GM10847 (cell line): Measurements from ENCODE around the gene PPM1E.

Experiments used
- POLR2A ChIP-seq: IDR thresholded peaks from 2 replicates; pipeline ENCODE4 v1.6.1; 2011; ENCODE audit not compliant: insufficient read length; ENCODE audit errors: extremely low read depth

Gene PPM1E

GRCh38 chr17:58811290-58811689, 55.6 kb downstream of the PPM1E start:
- no peak for TF ChIP-seq POLR2A

GRCh38 chr17:58813712-58814111, 58.1 kb downstream of the PPM1E start:
- TF ChIP-seq POLR2A = no peak

- TF ChIP-seq POLR2A = no peak
These were observed 63.0 kb downstream of the PPM1E start for GRCh38 chr17:58818654-58819053.

GRCh38 chr17:58822148-58823050, 66.7 kb downstream of the PPM1E start:
- TF ChIP-seq POLR2A = no peak

GRCh38 chr17:58823051-58823525, 67.4 kb downstream of the PPM1E start:
- TF ChIP-seq POLR2A = no peak

- no peak for TF ChIP-seq POLR2A
These were observed 73.6 kb downstream of the PPM1E start for GRCh38 chr17:58829172-58829637.

GRCh38 chr17:58831780-58832179, 76.1 kb downstream of the PPM1E start:
- TF ChIP-seq POLR2A = no peak

- TF ChIP-seq POLR2A = no peak
These were observed 76.9 kb downstream of the PPM1E start for GRCh38 chr17:58832514-58832913.

- TF ChIP-seq POLR2A = no peak
These were observed 82.0 kb downstream of the PPM1E start for GRCh38 chr17:58837699-58838098.

GRCh38 chr17:58840820-58841612, 85.4 kb downstream of the PPM1E start:
- TF ChIP-seq POLR2A = no peak

GRCh38 chr17:58865301-58865700, 109.6 kb downstream of the PPM1E start:
- TF ChIP-seq POLR2A = no peak

- no peak for TF ChIP-seq POLR2A
These were observed 115.1 kb downstream of the PPM1E start for GRCh38 chr17:58870747-58871146.

- no peak for TF ChIP-seq POLR2A
These were observed 118.3 kb downstream of the PPM1E start for GRCh38 chr17:58873926-58874325.

GRCh38 chr17:58875261-58875660, 119.6 kb downstream of the PPM1E start:
- TF ChIP-seq POLR2A = no peak

GRCh38 chr17:58884161-58884560, 128.5 kb downstream of the PPM1E start:
- TF ChIP-seq POLR2A = no peak

GRCh38 chr17:58886514-58886913, 130.9 kb downstream of the PPM1E start:
- TF ChIP-seq POLR2A = no peak
